Tibial nerve (tissue), 3 donors: ENCODE results near the gene BGN.

Experiments
- POLR2A ChIP-seq, 2 donors: fragments of 450-650 bp; IDR thresholded peaks; one replicate each; pipeline ENCODE4 v1.6.1; 2017; ENCODE audit warnings: antibody characterized with exemption in 2 of 2, mild to moderate bottlenecking in 2 of 2, moderate library complexity in 2 of 2
- TF ChIP-seq, protein P1 (sequence below), 5 experiments: fragments of 200-600 bp in 3 of 5; fragments of 450-650 bp in 2 of 5; sonication (generic) in 3 of 5; IDR thresholded peaks; one replicate each; pipeline ENCODE4 v1.5.1; 2016 to 2019; ENCODE audit warnings: antibody characterized with exemption in 5 of 5, mild to moderate bottlenecking in 3 of 5, moderate library complexity in 2 of 5

DNA sequence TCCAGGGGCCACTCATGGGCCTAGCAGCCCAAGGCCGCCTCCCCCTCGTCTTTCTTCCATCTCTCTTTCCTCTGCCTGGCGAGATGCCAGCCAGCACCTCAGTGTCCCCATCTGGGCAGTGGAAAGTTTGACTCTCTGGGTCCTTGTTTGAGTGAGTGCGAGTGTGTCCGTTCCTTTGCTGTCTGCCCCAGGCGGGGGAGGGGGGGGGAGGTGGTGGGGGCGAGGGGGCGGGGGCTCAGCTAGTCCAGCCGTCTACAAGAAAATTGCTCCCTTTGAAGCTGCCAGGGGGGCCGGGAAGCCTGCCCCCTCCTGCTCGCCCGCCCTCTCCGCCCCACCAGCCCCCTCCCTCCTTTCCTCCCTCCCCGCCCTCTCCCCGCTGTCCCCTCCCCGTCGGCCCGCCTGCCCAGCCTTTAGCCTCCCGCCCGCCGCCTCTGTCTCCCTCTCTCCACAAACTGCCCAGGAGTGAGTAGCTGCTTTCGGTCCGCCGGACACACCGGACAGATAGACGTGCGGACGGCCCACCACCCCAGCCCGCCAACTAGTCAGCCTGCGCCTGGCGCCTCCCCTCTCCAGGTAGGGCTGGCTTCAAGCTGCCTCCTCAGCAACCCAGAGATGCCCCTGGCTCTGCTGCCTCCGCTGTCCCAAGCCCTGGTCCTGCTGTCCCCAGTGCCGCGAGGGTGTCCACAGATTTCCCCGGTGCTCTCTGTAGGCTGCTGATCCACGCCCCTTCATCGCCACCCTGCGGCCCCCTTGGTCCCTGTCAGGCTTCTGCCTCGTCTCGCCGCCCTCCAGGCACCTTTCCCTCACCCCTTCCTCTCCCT is at the start of gene BGN:
- TF ChIP-seq, protein P1, sequence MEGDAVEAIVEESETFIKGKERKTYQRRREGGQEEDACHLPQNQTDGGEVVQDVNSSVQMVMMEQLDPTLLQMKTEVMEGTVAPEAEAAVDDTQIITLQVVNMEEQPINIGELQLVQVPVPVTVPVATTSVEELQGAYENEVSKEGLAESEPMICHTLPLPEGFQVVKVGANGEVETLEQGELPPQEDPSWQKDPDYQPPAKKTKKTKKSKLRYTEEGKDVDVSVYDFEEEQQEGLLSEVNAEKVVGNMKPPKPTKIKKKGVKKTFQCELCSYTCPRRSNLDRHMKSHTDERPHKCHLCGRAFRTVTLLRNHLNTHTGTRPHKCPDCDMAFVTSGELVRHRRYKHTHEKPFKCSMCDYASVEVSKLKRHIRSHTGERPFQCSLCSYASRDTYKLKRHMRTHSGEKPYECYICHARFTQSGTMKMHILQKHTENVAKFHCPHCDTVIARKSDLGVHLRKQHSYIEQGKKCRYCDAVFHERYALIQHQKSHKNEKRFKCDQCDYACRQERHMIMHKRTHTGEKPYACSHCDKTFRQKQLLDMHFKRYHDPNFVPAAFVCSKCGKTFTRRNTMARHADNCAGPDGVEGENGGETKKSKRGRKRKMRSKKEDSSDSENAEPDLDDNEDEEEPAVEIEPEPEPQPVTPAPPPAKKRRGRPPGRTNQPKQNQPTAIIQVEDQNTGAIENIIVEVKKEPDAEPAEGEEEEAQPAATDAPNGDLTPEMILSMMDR (IDR thresholded peaks at IDR 0.05), result peak in 3 of 5 experiments; percentile 38 to 55 (median 44)
- no peak for TF ChIP-seq POLR2A (IDR thresholded peaks at IDR 0.05)
